Cardiac muscle cell (in vitro differentiated cells and primary cell): ENCODE results near the gene RAPGEF6. TPM values are rescaled to one million over a fixed set of nuclear protein-coding genes. Genes with fewer than 3 reads are reported as not detected.
A peak's percentile ranks its signal among the peaks of the same experiment; 100 is the strongest.

Source experiments
- DNase-seq, 2 donors: peaks; one replicate each; pipeline versions ENCODE4 v3.0.0 to v3.0.0-alpha.2; 2010 to 2017; ENCODE audit warnings: low read depth in 1 of 2, low spot score in 1 of 2
- H3K27ac ChIP-seq: fragments of 200-600 bp; sonication (generic); 2 replicates; pipeline ENCODE4 v1.5.1; 2016
- H3K27me3 ChIP-seq: fragments of 200-600 bp; sonication (generic); 2 replicates; pipeline ENCODE4 v1.6.0; 2016; ENCODE audit warnings: control low read depth
- H3K36me3 ChIP-seq: fragments of 200-600 bp; sonication (generic); 2 replicates; pipeline ENCODE4 v1.5.1; 2016; ENCODE audit warnings: control low read depth
- H3K4me1 ChIP-seq: fragments of 200-600 bp; sonication (generic); 2 replicates; pipeline ENCODE4 v1.8.1; 2017; ENCODE audit warnings: low read depth, mild to moderate bottlenecking, mixed run types
- H3K4me3 ChIP-seq: fragments of 200-600 bp; sonication (generic); 2 replicates; pipeline ENCODE4 v1.5.1; 2016; ENCODE audit warnings: mild to moderate bottlenecking
- H3K9me3 ChIP-seq: fragments of 200-600 bp; sonication (generic); 2 replicates; pipeline ENCODE4 v1.5.1; 2017; ENCODE audit warnings: low read depth, mild to moderate bottlenecking, control low read depth
- CTCF ChIP-seq: IDR thresholded peaks from 2 replicates; pipeline ENCODE4 v1.5.1; 2012; ENCODE audit warnings: low read depth, mild to moderate bottlenecking, low read length
- polyA plus RNA-seq: library from polyadenylated mRNA; unstranded; fragments of >200 nt; fragmentation: Nextera tagmentation; extraction: Ambion mirVana; gene quantifications from 2 replicates; pipeline ENCODE4 v1.2.1, GENCODE V29; 2016
- total RNA-seq: library from RNA; depleted of rRNA; stranded (reverse); fragments of >200 nt; gene quantifications from 2 replicates; pipeline ENCODE4 v1.2.3, GENCODE V29; 2016

Gene RAPGEF6
- total and polyA plus RNA-seq, 2 experiments from 2014 or later: 10.8 to 22.3 TPM

GRCh38 chr5:131473731-131474130 lies 161.3 kb downstream of the RAPGEF6 start:
- TF ChIP-seq CTCF: no peak
- no peak for DNase-seq
- Histone ChIP-seq H3K4me3 (no peak overlapping the region), H3K27ac (no peak overlapping the region), H3K4me1 (peaks cover 10% of the 10 kb centered on the region), H3K36me3 (peaks cover 5% of the 10 kb centered on the region), H3K9me3 (no peaks in the 10 kb centered on the region), H3K27me3 (no peaks in the 10 kb centered on the region)

GRCh38 chr5:131466171-131466766 lies 168.8 kb downstream of the RAPGEF6 start:
- Histone ChIP-seq H3K4me3 (no peak overlapping the region), H3K27ac (no peak overlapping the region), H3K4me1 (no peaks in the 10 kb centered on the region), H3K27me3 (no peaks in the 10 kb centered on the region), H3K9me3 (no peaks in the 10 kb centered on the region), H3K36me3 (peaks cover 4% of the 10 kb centered on the region)
- no peak for TF ChIP-seq CTCF
- DNase-seq: peak in 1 of 2 donors; percentile 42

GRCh38 chr5:131463656-131464055 lies 171.4 kb downstream of the RAPGEF6 start:
- Histone ChIP-seq H3K27ac (no peak overlapping the region), H3K27me3 (no peaks in the 10 kb centered on the region), H3K4me1 (peaks cover 10% of the 10 kb centered on the region), H3K4me3 (no peak overlapping the region), H3K36me3 (peaks cover 1% of the 10 kb centered on the region), H3K9me3 (no peaks in the 10 kb centered on the region)
- TF ChIP-seq CTCF: no peak
- no peak for DNase-seq

GRCh38 chr5:131462454-131462853 lies 172.6 kb downstream of the RAPGEF6 start:
- peak overlapping the region; percentile 34 for H3K27ac ChIP-seq
- TF ChIP-seq CTCF: no peak
- H3K36me3 ChIP-seq: peaks cover 4% of the 10 kb centered on the region
- peaks cover 10% of the 10 kb centered on the region for H3K4me1 ChIP-seq
- H3K27me3 ChIP-seq: no peaks in the 10 kb centered on the region
- no peak overlapping the region for H3K4me3 ChIP-seq
- DNase-seq: no peak
- H3K9me3 ChIP-seq: no peaks in the 10 kb centered on the region

GRCh38 chr5:131461742-131462141 lies 173.3 kb downstream of the RAPGEF6 start:
- TF ChIP-seq CTCF: no peak
- peaks cover 4% of the 10 kb centered on the region for H3K36me3 ChIP-seq
- H3K4me1 ChIP-seq: peaks cover 10% of the 10 kb centered on the region
- no peak for DNase-seq
- H3K4me3 ChIP-seq: no peak overlapping the region
- peak overlapping the region; percentile 34 for H3K27ac ChIP-seq
- no peaks in the 10 kb centered on the region for H3K27me3 ChIP-seq
- no peaks in the 10 kb centered on the region for H3K9me3 ChIP-seq
